ENCODE results near the gene MTUS2. TPM values are rescaled to one million over a fixed set of nuclear protein-coding genes. Genes with fewer than 3 reads are reported as not detected.

MTUS2 gene
- total and polyA plus RNA-seq, 2 of the 8 experiments (the other 6 are each of a cell fraction or from before 2014, with no cell fraction given) = 0.18 to 0.80 TPM

DNA sequence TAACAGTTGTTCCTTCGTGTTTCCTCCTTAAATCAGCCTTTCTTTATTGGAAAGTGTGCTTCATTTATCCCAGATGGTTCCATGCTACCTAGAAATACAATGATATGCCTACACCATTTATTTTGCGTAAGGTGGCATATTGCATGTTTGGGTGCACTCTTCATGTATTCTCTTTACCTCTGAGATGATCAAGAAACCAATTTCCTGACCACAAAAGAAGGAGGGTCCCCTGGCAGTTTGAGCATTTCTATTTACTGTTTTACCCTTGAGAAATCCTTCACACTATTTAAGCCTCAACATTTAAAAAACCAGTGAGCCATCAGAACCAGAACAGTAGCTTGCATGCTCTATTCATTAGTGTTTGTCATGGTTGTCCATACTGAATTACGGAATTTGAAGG is 354.0 kb downstream of the MTUS2 start (continued):
- TF ChIP-seq CHD7 (IDR thresholded peaks at IDR 0.05; ENCODE audit: insufficient replicate concordance, low read length) (no peak), JUND (IDR thresholded peaks at IDR 0.05; ENCODE audit: low read length) (no peak), EGR1 (IDR thresholded peaks at IDR 0.05; ENCODE audit: borderline replicate concordance, low read depth, low read length) (no peak), CTBP2 (IDR thresholded peaks at IDR 0.05; ENCODE audit: borderline replicate concordance, insufficient read depth, insufficient read length, low read length) (no peak), CBX8 (IDR thresholded peaks at IDR 0.05; ENCODE audit: borderline replicate concordance, low read depth, low read length) (no peak), RAD21 (IDR thresholded peaks at IDR 0.05 in 1 of 2, conservative IDR thresholded peaks at IDR 0.05 in 1 of 2; ENCODE audit: low read depth in 2 of 2, low read length in 2 of 2) (no peak), BRCA1 (IDR thresholded peaks at IDR 0.05; ENCODE audit: low read depth, low read length) (no peak), BCL11A (IDR thresholded peaks at IDR 0.05; ENCODE audit: low read depth in 2 of 2, low read length in 2 of 2) (no peak)
- TF ChIP-seq, protein P1, sequence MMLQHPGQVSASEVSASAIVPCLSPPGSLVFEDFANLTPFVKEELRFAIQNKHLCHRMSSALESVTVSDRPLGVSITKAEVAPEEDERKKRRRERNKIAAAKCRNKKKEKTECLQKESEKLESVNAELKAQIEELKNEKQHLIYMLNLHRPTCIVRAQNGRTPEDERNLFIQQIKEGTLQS (IDR thresholded peaks at IDR 0.05; ENCODE audit: insufficient read depth, low read depth, low read length) = no peak
